GM23338 (cell line): Measurements from ENCODE around the gene TTLL13. TPM values are rescaled to one million over a fixed set of nuclear protein-coding genes. Genes with fewer than 3 reads are reported as not detected.

ENCODE experiments used
- ATAC-seq: fragments of 200-7000 bp; cut with Tn5 transposase; 3 replicates; pipeline ENCODE4 v1.9.1; 2020
- DNase-seq: peaks from one replicate; pipeline ENCODE4 v3.0.0-alpha.2; 2015; ENCODE audit warnings: low spot score
- H2AFZ ChIP-seq: fragments of 200-600 bp; sonication (generic); 2 replicates; pipeline ENCODE4 v1.8.0; 2016; ENCODE audit warnings: antibody characterized with exemption, mild to moderate bottlenecking, moderate library complexity
- H3F3A ChIP-seq: fragments of 200-600 bp; sonication (generic); replicated peaks from 2 replicates; pipeline ENCODE4 v1.8.0; 2017; ENCODE audit warnings: antibody characterized with exemption, mixed run types, low read depth
- H3K27ac ChIP-seq: fragments of 200-600 bp; sonication (generic); 2 replicates; pipeline ENCODE4 v1.6.1; 2016; ENCODE audit warnings: low read depth
- H3K27me3 ChIP-seq: fragments of 200-600 bp; sonication (generic); 2 replicates; pipeline ENCODE4 v1.8.0; 2016; ENCODE audit warnings: mild to moderate bottlenecking, mixed run types, moderate library complexity; ENCODE audit not compliant: insufficient read depth
- H3K36me3 ChIP-seq: fragments of 200-600 bp; sonication (generic); 2 replicates; pipeline ENCODE4 v1.8.0; 2016; ENCODE audit warnings: mild to moderate bottlenecking; ENCODE audit not compliant: insufficient read depth
- H3K4me1 ChIP-seq: fragments of 200-600 bp; sonication (generic); 2 replicates; pipeline ENCODE4 v1.8.0; 2016; ENCODE audit warnings: mild to moderate bottlenecking, moderate library complexity; ENCODE audit not compliant: insufficient read depth
- H3K4me2 ChIP-seq: fragments of 200-600 bp; sonication (generic); 2 replicates; pipeline ENCODE4 v1.7.1; 2017; ENCODE audit warnings: mixed run types
- H3K4me3 ChIP-seq: fragments of 200-600 bp; sonication (generic); 2 replicates; pipeline ENCODE4 v1.6.1; 2016; ENCODE audit warnings: mixed run types
- H3K79me2 ChIP-seq: fragments of 200-600 bp; sonication (generic); replicated peaks from 2 replicates; pipeline ENCODE4 v1.8.0; 2017; ENCODE audit warnings: mild to moderate bottlenecking; ENCODE audit not compliant: insufficient read depth
- H3K9me2 ChIP-seq: fragments of 200-600 bp; sonication (generic); 2 replicates; pipeline ENCODE4 v1.8.0; 2017; ENCODE audit not compliant: insufficient read depth
- H4K20me1 ChIP-seq: fragments of 200-600 bp; sonication (generic); replicated peaks from 2 replicates; pipeline ENCODE4 v1.8.0; 2017; ENCODE audit warnings: mild to moderate bottlenecking; ENCODE audit not compliant: insufficient read depth
- H3K27ac Mint-ChIP-seq: 2 replicates; pipeline ENCODE4 v1.8.0; 2020; ENCODE audit warnings: inconsistent platforms, mild to moderate bottlenecking, moderate library complexity, mixed read lengths
- H3K27me3 Mint-ChIP-seq: 3 replicates; pipeline ENCODE4 v1.8.0; 2022; ENCODE audit warnings: low read depth, mild to moderate bottlenecking, moderate library complexity, mixed read lengths, inconsistent platforms; ENCODE audit not compliant: insufficient read depth, poor library complexity
- H3K36me3 Mint-ChIP-seq: 3 replicates; pipeline ENCODE4 v1.8.0; 2021; ENCODE audit warnings: low read depth, mild to moderate bottlenecking, inconsistent platforms, moderate library complexity, mixed read lengths
- H3K4me1 Mint-ChIP-seq: 3 replicates; pipeline ENCODE4 v1.8.0; 2020; ENCODE audit warnings: mild to moderate bottlenecking, inconsistent platforms, mixed read lengths
- H3K4me3 Mint-ChIP-seq: 3 replicates; pipeline ENCODE4 v1.8.0; 2021; ENCODE audit warnings: moderate library complexity, mild to moderate bottlenecking, inconsistent platforms, mixed read lengths
- H3K9me3 Mint-ChIP-seq: 3 replicates; pipeline ENCODE4 v1.8.0; 2020; ENCODE audit warnings: moderate library complexity, mild to moderate bottlenecking, inconsistent platforms, mixed read lengths
- CREB1 ChIP-seq: fragments of 250-450 bp; sonication (Bioruptor Pico); IDR thresholded peaks from 2 replicates; pipeline ENCODE4 v1.5.0; 2020; ENCODE audit warnings: low read depth, mild to moderate bottlenecking, moderate library complexity
- JUNB ChIP-seq: IDR thresholded peaks from one replicate; pipeline ENCODE4 v1.6.1; 2016; ENCODE audit warnings: antibody characterized with exemption; ENCODE audit not compliant: unreplicated experiment
- POLR2AphosphoS5 ChIP-seq: IDR thresholded peaks from 2 replicates; pipeline ENCODE4 v1.6.1; 2016; ENCODE audit warnings: antibody characterized with exemption, low read depth
- STAT1 ChIP-seq: IDR thresholded peaks from one replicate; pipeline ENCODE4 v1.6.1; 2016; ENCODE audit warnings: antibody characterized with exemption; ENCODE audit not compliant: unreplicated experiment
- ZNF331 ChIP-seq: fragments of 250-450 bp; sonication (Bioruptor Pico); IDR thresholded peaks from 2 replicates; pipeline ENCODE4 v1.5.0; 2020; ENCODE audit warnings: low read depth, mild to moderate bottlenecking, moderate library complexity
- ZNF462 ChIP-seq: fragments of 250-450 bp; sonication (Bioruptor Pico); IDR thresholded peaks from 2 replicates; pipeline ENCODE4 v1.5.0; 2020; ENCODE audit warnings: mild to moderate bottlenecking, moderate library complexity
- polyA plus RNA-seq: library from polyadenylated mRNA; unstranded; fragments of >200 nt; fragmentation: Nextera tagmentation; extraction: Ambion mirVana; gene quantifications from 2 replicates; pipeline ENCODE4 v1.2.1, GENCODE V29; 2016
- small RNA-seq: library from RNA; depleted of rRNA; stranded (forward); fragments of <200 nt; gene quantifications from one replicate; pipeline ENCODE3, GENCODE V24; 2014; ENCODE audit warnings: low replicate concordance
- total RNA-seq: library from RNA; depleted of rRNA; stranded (reverse); fragments of >200 nt; shearing (Covaris generic); gene quantifications from 2 replicates; pipeline ENCODE4 v1.2.3, GENCODE V29; 2014; rRNA removed

TTLL13 gene
- total and polyA plus RNA-seq, 2 experiments from 2014 or later = not detected

GRCh38 chr15:90309020-90309419 lies 59.7 kb downstream of the TTLL13 start:
- Mint-ChIP-seq H3K27me3 (no peaks in the 10 kb centered on the region), H3K4me1 (peaks cover 13% of the 10 kb centered on the region; the same call in 2 of the 3 replicates), H3K9me3 (no peaks in the 10 kb centered on the region), H3K27ac (no peak overlapping the region), H3K36me3 (no peaks in the 10 kb centered on the region), H3K4me3 (no peak overlapping the region)
- H3F3A ChIP-seq = no peaks in the 10 kb centered on the region
- H3K9me2 ChIP-seq = no peaks in the 10 kb centered on the region
- H4K20me1 ChIP-seq = no peaks in the 10 kb centered on the region
- no peak overlapping the region for H3K4me3 ChIP-seq
- H2AFZ ChIP-seq = no peak overlapping the region
- H3K27ac ChIP-seq = no peak overlapping the region
- ATAC-seq (no peak), DNase-seq (no peak)
- TF ChIP-seq JUNB (no peak), ZNF462 (CRISPR knock-in tag) (no peak), STAT1 (no peak), POLR2AphosphoS5 (no peak), CREB1 (CRISPR knock-in tag) (no peak), ZNF331 (CRISPR knock-in tag) (no peak)
- no peaks in the 10 kb centered on the region for H3K36me3 ChIP-seq
- no peaks in the 10 kb centered on the region for H3K27me3 ChIP-seq
- H3K79me2 ChIP-seq = no peaks in the 10 kb centered on the region
- H3K4me1 ChIP-seq = no peaks in the 10 kb centered on the region
- no peak overlapping the region for H3K4me2 ChIP-seq

Small RNAs within 50 kb of the gene (small RNA-seq; reads per million reads assigned to genes)
- gene AC091167.3 (not detected), gene RN7SL736P (not detected)

Other genes starting within 250 kb of the TTLL13 start
- gene ZNF710, start 248.2 kb upstream of the TTLL13 start, total RNA-seq = 16.7 and 18.2 TPM in 2 replicates
- gene ZNF710, start 248.2 kb upstream of the TTLL13 start, polyA plus RNA-seq = 15.9 and 16.0 TPM in 2 replicates
- 63.6 and 64.0 TPM in 2 replicates for gene IDH2, start 147.1 kb upstream of the TTLL13 start, total RNA-seq
- gene IDH2, start 147.1 kb upstream of the TTLL13 start, polyA plus RNA-seq = 54.9 and 58.1 TPM in 2 replicates
- gene SEMA4B, start 48.2 kb upstream of the TTLL13 start, total RNA-seq = 41.2 and 48.2 TPM in 2 replicates
- 16.7 and 19.5 TPM in 2 replicates for gene SEMA4B, start 48.2 kb upstream of the TTLL13 start, polyA plus RNA-seq
- gene CIB1, start 15.6 kb upstream of the TTLL13 start, total RNA-seq = 9.8 and 11.2 TPM in 2 replicates
- 33.5 and 35.9 TPM in 2 replicates for gene CIB1, start 15.6 kb upstream of the TTLL13 start, polyA plus RNA-seq
- 1.2 and 3.8 TPM in 2 replicates for gene GDPGP1, start 15.3 kb upstream of the TTLL13 start, total RNA-seq
- gene GDPGP1, start 15.3 kb upstream of the TTLL13 start, polyA plus RNA-seq = 0.52 and 0.61 TPM in 2 replicates
- 92.2 and 131 TPM in 2 replicates for gene NGRN, start 16.1 kb downstream of the TTLL13 start, total RNA-seq
- gene NGRN, start 16.1 kb downstream of the TTLL13 start, polyA plus RNA-seq = 79.2 and 88.9 TPM in 2 replicates
- 1.5 and 1.8 TPM in 2 replicates for gene ZNF774, start 102.7 kb downstream of the TTLL13 start, total RNA-seq
- 0.45 and 0.54 TPM in 2 replicates for gene ZNF774, start 102.7 kb downstream of the TTLL13 start, polyA plus RNA-seq
- 136 and 159 TPM in 2 replicates for gene IQGAP1, start 138.7 kb downstream of the TTLL13 start, total RNA-seq
- gene IQGAP1, start 138.7 kb downstream of the TTLL13 start, polyA plus RNA-seq = 92.7 and 92.9 TPM in 2 replicates